Neural cell (in vitro differentiated cells): ENCODE results near the gene TIMELESS. TPM values are rescaled to one million over a fixed set of nuclear protein-coding genes. Genes with fewer than 3 reads are reported as not detected.

Experiments used
- H2AFZ ChIP-seq: fragments of 200-600, 300-800 bp; sonication (generic), shearing (Covaris generic); 2 replicates; pipeline ENCODE4 v1.6.0; 2014; ENCODE audit warnings: low read depth, mild to moderate bottlenecking, antibody characterized with exemption, low read length, moderate library complexity
- H3F3A ChIP-seq: fragments of 200-600 bp; shearing (Covaris generic); 2 replicates; pipeline ENCODE4 v1.6.1; 2016; ENCODE audit warnings: mild to moderate bottlenecking, moderate library complexity, mixed read lengths, antibody characterized with exemption, low read length; ENCODE audit not compliant: insufficient read depth, poor library complexity, severe bottlenecking
- H3K27ac ChIP-seq: fragments of 200-600, 300-800 bp; sonication (generic), shearing (Covaris generic); 2 replicates; pipeline ENCODE4 v1.5.1; 2014; ENCODE audit warnings: mild to moderate bottlenecking, low read length, moderate library complexity
- H3K27me3 ChIP-seq: fragments of 300-800, 200-600 bp; sonication (generic), shearing (Covaris generic); 2 replicates; pipeline ENCODE4 v1.6.0; 2014; ENCODE audit warnings: mild to moderate bottlenecking, low read depth, low read length, moderate library complexity; ENCODE audit not compliant: insufficient read depth
- H3K36me3 ChIP-seq: fragments of 300-800, 200-600 bp; sonication (generic), shearing (Covaris generic); 2 replicates; pipeline ENCODE4 v1.5.1; 2014; ENCODE audit warnings: mild to moderate bottlenecking, antibody characterized with exemption, low read length, moderate library complexity; ENCODE audit not compliant: insufficient read depth
- H3K4me2 ChIP-seq: fragments of 300-800, 200-600 bp; sonication (generic), shearing (Covaris generic); 2 replicates; pipeline ENCODE4 v1.6.0; 2014; ENCODE audit warnings: mild to moderate bottlenecking, low read length
- H3K4me3 ChIP-seq: fragments of 300-800, 200-600 bp; sonication (generic), shearing (Covaris generic); 2 replicates; pipeline ENCODE4 v1.5.1; 2014; ENCODE audit warnings: mild to moderate bottlenecking, low read length, moderate library complexity
- H3K79me2 ChIP-seq: fragments of 200-600 bp; shearing (Covaris generic); replicated peaks from 2 replicates; pipeline ENCODE4 v1.6.0; 2014; ENCODE audit warnings: mild to moderate bottlenecking, low read length, moderate library complexity; ENCODE audit not compliant: insufficient read depth
- H3K9ac ChIP-seq: fragments of 300-800, 200-600 bp; sonication (generic), shearing (Covaris generic); 2 replicates; pipeline ENCODE4 v1.6.1; 2016; ENCODE audit warnings: mild to moderate bottlenecking, low read length, mixed read lengths
- H3K9me2 ChIP-seq: fragments of 200-600 bp; shearing (Covaris generic); 2 replicates; pipeline ENCODE4 v1.6.1; 2016; ENCODE audit warnings: mild to moderate bottlenecking, low read length, mixed read lengths; ENCODE audit not compliant: insufficient read depth
- H3K9me3 ChIP-seq: fragments of 200-600, 300-800 bp; sonication (generic), shearing (Covaris generic); 2 replicates; pipeline ENCODE4 v1.6.1; 2016; ENCODE audit warnings: mild to moderate bottlenecking, mixed run types, low read length, moderate library complexity, mixed read lengths
- H4K20me1 ChIP-seq: fragments of 200-600 bp; shearing (Covaris generic); 2 replicates; pipeline ENCODE4 v1.6.1; 2016; ENCODE audit warnings: mild to moderate bottlenecking, mixed run types; ENCODE audit not compliant: insufficient read depth
- EP300 ChIP-seq: fragments of 450-650 bp; conservative IDR thresholded peaks from 2 replicates; pipeline ENCODE4 v1.6.1; 2014; ENCODE audit warnings: antibody characterized with exemption, mild to moderate bottlenecking, moderate library complexity; ENCODE audit not compliant: poor library complexity, severe bottlenecking
- EZH2 ChIP-seq: fragments of 200-600, 300-800 bp; shearing (Covaris generic), sonication (generic); IDR thresholded peaks from 2 replicates; pipeline ENCODE4 v1.6.1; 2014; ENCODE audit warnings: antibody characterized with exemption, low read length, borderline replicate concordance, mild to moderate bottlenecking; ENCODE audit not compliant: insufficient read depth, poor library complexity, severe bottlenecking
- MXI1 ChIP-seq: fragments of 450-650 bp; conservative IDR thresholded peaks from 2 replicates; pipeline ENCODE4 v1.6.1; 2014; ENCODE audit warnings: antibody characterized with exemption, mild to moderate bottlenecking; ENCODE audit not compliant: poor library complexity, severe bottlenecking
- POLR2AphosphoS5 ChIP-seq: IDR thresholded peaks from 2 replicates; pipeline ENCODE4 v1.6.1; 2012
- RAD21 ChIP-seq: fragments of 450-650 bp; conservative IDR thresholded peaks from 2 replicates; pipeline ENCODE4 v1.6.1; 2014; ENCODE audit warnings: antibody characterized with exemption, mild to moderate bottlenecking, moderate library complexity
- SMC3 ChIP-seq: fragments of 450-650 bp; conservative IDR thresholded peaks from 2 replicates; pipeline ENCODE4 v1.6.1; 2014; ENCODE audit warnings: antibody characterized with exemption, mild to moderate bottlenecking, moderate library complexity; ENCODE audit not compliant: poor library complexity
- TAF1 ChIP-seq: IDR thresholded peaks from 2 replicates; pipeline ENCODE4 v1.6.1; 2012; ENCODE audit warnings: low read depth
- polyA plus RNA-seq: library from polyadenylated mRNA; depleted of rRNA; stranded (reverse); fragments of >200 nt; gene quantifications from 2 replicates; pipeline ENCODE4 v1.2.3, GENCODE V29; 2014
- TF ChIP-seq, protein P1 (sequence below): IDR thresholded peaks from 2 replicates; pipeline ENCODE4 v1.6.1; 2012; ENCODE audit warnings: borderline replicate concordance
- TF ChIP-seq, protein P2 (sequence below): fragments of 450-650 bp; IDR thresholded peaks from 2 replicates; pipeline ENCODE4 v1.5.1; 2014; ENCODE audit warnings: antibody characterized with exemption, mild to moderate bottlenecking, moderate library complexity; ENCODE audit not compliant: poor library complexity, severe bottlenecking

Gene TIMELESS
- polyA plus RNA-seq, 1 donor from 2014 or later, result 2.5 TPM

DNA sequence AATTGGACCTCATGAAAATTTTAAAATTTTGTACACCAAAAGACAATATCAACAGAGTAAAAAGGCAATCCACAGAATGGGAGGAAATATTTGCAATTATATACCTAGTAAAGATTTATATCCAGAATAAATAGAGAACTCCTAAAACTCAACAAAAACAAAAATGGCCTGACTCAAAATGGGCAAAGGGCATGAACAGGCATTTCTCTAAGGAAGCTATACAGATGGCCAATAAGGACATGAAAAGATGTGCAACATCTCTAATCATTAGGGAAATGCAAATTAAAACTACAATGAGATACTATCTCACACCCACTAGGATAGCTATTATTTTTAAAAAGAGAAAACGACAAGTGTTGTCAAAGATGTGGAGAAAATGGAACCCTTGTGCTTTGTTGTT lies 75.7 kb downstream of the TIMELESS start:
- no peak overlapping the region for H3K4me2 ChIP-seq
- no peak overlapping the region for H3K27ac ChIP-seq
- H4K20me1 ChIP-seq, result no peaks in the 10 kb centered on the region
- H2AFZ ChIP-seq, result no peak overlapping the region
- no peak for TF ChIP-seq RAD21
- TF ChIP-seq SMC3, result no peak
- TF ChIP-seq TAF1, result no peak
- TF ChIP-seq, protein P1, sequence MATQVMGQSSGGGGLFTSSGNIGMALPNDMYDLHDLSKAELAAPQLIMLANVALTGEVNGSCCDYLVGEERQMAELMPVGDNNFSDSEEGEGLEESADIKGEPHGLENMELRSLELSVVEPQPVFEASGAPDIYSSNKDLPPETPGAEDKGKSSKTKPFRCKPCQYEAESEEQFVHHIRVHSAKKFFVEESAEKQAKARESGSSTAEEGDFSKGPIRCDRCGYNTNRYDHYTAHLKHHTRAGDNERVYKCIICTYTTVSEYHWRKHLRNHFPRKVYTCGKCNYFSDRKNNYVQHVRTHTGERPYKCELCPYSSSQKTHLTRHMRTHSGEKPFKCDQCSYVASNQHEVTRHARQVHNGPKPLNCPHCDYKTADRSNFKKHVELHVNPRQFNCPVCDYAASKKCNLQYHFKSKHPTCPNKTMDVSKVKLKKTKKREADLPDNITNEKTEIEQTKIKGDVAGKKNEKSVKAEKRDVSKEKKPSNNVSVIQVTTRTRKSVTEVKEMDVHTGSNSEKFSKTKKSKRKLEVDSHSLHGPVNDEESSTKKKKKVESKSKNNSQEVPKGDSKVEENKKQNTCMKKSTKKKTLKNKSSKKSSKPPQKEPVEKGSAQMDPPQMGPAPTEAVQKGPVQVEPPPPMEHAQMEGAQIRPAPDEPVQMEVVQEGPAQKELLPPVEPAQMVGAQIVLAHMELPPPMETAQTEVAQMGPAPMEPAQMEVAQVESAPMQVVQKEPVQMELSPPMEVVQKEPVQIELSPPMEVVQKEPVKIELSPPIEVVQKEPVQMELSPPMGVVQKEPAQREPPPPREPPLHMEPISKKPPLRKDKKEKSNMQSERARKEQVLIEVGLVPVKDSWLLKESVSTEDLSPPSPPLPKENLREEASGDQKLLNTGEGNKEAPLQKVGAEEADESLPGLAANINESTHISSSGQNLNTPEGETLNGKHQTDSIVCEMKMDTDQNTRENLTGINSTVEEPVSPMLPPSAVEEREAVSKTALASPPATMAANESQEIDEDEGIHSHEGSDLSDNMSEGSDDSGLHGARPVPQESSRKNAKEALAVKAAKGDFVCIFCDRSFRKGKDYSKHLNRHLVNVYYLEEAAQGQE, result no peak
- TF ChIP-seq MXI1, result no peak
- no peak for TF ChIP-seq EZH2
- TF ChIP-seq, protein P2, sequence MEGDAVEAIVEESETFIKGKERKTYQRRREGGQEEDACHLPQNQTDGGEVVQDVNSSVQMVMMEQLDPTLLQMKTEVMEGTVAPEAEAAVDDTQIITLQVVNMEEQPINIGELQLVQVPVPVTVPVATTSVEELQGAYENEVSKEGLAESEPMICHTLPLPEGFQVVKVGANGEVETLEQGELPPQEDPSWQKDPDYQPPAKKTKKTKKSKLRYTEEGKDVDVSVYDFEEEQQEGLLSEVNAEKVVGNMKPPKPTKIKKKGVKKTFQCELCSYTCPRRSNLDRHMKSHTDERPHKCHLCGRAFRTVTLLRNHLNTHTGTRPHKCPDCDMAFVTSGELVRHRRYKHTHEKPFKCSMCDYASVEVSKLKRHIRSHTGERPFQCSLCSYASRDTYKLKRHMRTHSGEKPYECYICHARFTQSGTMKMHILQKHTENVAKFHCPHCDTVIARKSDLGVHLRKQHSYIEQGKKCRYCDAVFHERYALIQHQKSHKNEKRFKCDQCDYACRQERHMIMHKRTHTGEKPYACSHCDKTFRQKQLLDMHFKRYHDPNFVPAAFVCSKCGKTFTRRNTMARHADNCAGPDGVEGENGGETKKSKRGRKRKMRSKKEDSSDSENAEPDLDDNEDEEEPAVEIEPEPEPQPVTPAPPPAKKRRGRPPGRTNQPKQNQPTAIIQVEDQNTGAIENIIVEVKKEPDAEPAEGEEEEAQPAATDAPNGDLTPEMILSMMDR, result no peak
- no peak for TF ChIP-seq EP300
- no peak for TF ChIP-seq POLR2AphosphoS5
- peaks cover 3% of the 10 kb centered on the region for H3K9me3 ChIP-seq
- H3K4me3 ChIP-seq, result no peak overlapping the region
- no peaks in the 10 kb centered on the region for H3K36me3 ChIP-seq
- H3K27me3 ChIP-seq, result no peaks in the 10 kb centered on the region
- no peaks in the 10 kb centered on the region for H3F3A ChIP-seq
- no peaks in the 10 kb centered on the region for H3K79me2 ChIP-seq
- no peaks in the 10 kb centered on the region for H3K9me2 ChIP-seq
- no peak overlapping the region for H3K9ac ChIP-seq

DNA sequence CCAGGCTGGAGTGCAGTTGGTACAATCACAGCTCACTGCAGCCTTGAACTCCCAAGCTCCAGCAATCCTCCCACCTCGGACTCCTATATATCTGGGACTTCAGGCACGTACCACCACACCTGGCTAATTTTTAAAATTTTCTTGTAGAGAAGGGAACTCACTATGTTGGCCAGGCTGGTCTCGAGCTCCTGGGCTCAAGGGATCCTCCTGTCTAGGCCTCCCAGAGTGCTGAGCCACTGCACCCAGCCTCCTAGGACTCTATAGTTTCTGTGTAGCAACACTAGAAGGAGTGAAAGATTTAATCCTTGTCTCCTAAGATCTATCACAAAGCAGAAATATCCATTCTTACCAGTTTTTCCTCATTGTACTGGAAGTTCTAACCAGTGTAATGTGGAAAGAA lies 82.3 kb downstream of the TIMELESS start:
- H3F3A ChIP-seq, result no peaks in the 10 kb centered on the region
- H3K27ac ChIP-seq, result no peak overlapping the region
- no peaks in the 10 kb centered on the region for H4K20me1 ChIP-seq
- no peaks in the 10 kb centered on the region for H3K9me3 ChIP-seq
- no peak overlapping the region for H2AFZ ChIP-seq
- H3K27me3 ChIP-seq, result no peaks in the 10 kb centered on the region
- H3K4me3 ChIP-seq, result no peak overlapping the region
- H3K9ac ChIP-seq, result no peak overlapping the region
- no peak overlapping the region for H3K4me2 ChIP-seq
- H3K79me2 ChIP-seq, result no peaks in the 10 kb centered on the region
- TF ChIP-seq POLR2AphosphoS5 (no peak), SMC3 (no peak), TAF1 (no peak), MXI1 (no peak), EZH2 (no peak)
- no peaks in the 10 kb centered on the region for H3K36me3 ChIP-seq
- H3K9me2 ChIP-seq, result no peaks in the 10 kb centered on the region

Other genes with a start within 250 kb of the TIMELESS start
- gene RNF41, start 227.5 kb downstream of the TIMELESS start, polyA plus RNA-seq, result 87.9 and 108 TPM in 2 replicates
- gene NABP2, start 225.1 kb downstream of the TIMELESS start, polyA plus RNA-seq, result 54.3 and 79.1 TPM in 2 replicates
- 0.33 TPM in 1 of 2 replicates, not detected in the other for gene SLC39A5, start 219.4 kb downstream of the TIMELESS start, polyA plus RNA-seq
- gene ANKRD52, start 191.0 kb downstream of the TIMELESS start, polyA plus RNA-seq, result 7.3 and 8.3 TPM in 2 replicates
- gene COQ10A, start 182.5 kb downstream of the TIMELESS start, polyA plus RNA-seq, result 56.5 and 62.4 TPM in 2 replicates
- 65.7 and 101 TPM in 2 replicates for gene CS, start 149.1 kb downstream of the TIMELESS start, polyA plus RNA-seq
- gene CNPY2, start 133.4 kb downstream of the TIMELESS start, polyA plus RNA-seq, result 169 and 175 TPM in 2 replicates
- gene PAN2, start 115.4 kb downstream of the TIMELESS start, polyA plus RNA-seq, result 63.0 and 80.1 TPM in 2 replicates
- 0.31 TPM in 1 of 2 replicates, not detected in the other for gene IL23A, start 110.5 kb downstream of the TIMELESS start, polyA plus RNA-seq
- 88.2 and 99.3 TPM in 2 replicates for gene STAT2, start 89.3 kb downstream of the TIMELESS start, polyA plus RNA-seq
- gene APOF, start 86.6 kb downstream of the TIMELESS start, polyA plus RNA-seq, result not detected in 2 replicates
- not detected in 2 replicates for gene MIP, start 5.2 kb upstream of the TIMELESS start, polyA plus RNA-seq
- 1.8 and 2.1 TPM in 2 replicates for gene SPRYD4, start 19.2 kb upstream of the TIMELESS start, polyA plus RNA-seq
- gene GLS2, start 38.7 kb upstream of the TIMELESS start, polyA plus RNA-seq, result 7.4 and 10.5 TPM in 2 replicates
- gene RBMS2, start 72.4 kb upstream of the TIMELESS start, polyA plus RNA-seq, result 2.4 and 3.2 TPM in 2 replicates
- gene BAZ2A, start 180.9 kb upstream of the TIMELESS start, polyA plus RNA-seq, result 11.6 and 13.8 TPM in 2 replicates
- 559 and 611 TPM in 2 replicates for gene ATP5F1B, start 196.6 kb upstream of the TIMELESS start, polyA plus RNA-seq
- gene PTGES3, start 238.9 kb upstream of the TIMELESS start, polyA plus RNA-seq, result 104 and 109 TPM in 2 replicates